IPS-18c (cell line): ENCODE measurements around the gene PARN.

Source experiments
- H3K4me3 ChIP-seq: 2 replicates; pipeline ENCODE4 v1.7.0; 2013; ENCODE audit warnings: low read depth, mild to moderate bottlenecking, low read length, moderate library complexity; ENCODE audit not compliant: insufficient read depth
- H3K9me3 ChIP-seq: one replicate; pipeline ENCODE4 v1.6.1; 2013; ENCODE audit warnings: mild to moderate bottlenecking, low read length, moderate library complexity; ENCODE audit not compliant: control insufficient read depth, insufficient read depth

Gene PARN

GRCh38 chr16:14392960-14393359 is 237.1 kb downstream of the PARN start:
- Histone ChIP-seq H3K9me3 (no peaks in the 10 kb centered on the region), H3K4me3 (no peak overlapping the region)

DNA sequence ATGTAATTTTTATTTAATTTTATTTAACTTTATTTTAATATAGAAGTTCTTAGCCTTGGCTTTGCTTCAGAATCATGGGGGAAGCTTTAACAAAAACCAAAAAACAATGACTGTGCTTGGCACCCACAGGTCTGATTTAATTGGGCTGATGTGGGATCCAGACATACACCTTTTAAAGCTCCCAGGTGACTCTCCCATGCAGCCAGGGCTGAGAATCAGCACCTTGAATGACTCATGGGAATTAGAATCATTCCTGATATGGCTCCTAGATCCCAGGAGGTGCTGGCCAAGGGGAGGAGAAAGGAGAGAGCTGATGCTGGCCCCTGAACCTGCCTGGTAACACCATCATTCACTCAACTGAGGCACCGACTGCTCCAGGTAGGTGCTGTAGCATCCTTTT is 240.7 kb downstream of the PARN start:
- Histone ChIP-seq H3K4me3 (no peak overlapping the region), H3K9me3 (no peaks in the 10 kb centered on the region)

DNA sequence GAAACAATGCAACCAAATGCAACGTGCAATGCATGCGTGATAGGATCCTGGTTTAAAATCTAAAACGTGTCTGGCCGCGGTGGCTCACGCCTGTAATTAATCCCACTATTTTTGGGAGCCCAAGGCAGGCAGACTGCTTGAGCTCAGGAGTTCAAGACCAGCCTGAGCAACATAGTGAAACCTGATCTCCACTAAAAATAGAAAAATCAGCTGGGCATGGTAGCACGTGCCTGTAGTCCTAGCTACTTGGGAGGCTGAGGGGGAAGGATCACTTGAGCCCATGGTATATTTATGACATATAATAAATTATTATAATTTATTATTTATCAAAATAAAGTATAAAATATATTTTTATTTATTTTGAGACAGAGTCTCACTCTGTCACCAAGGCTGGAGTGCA is 241.8 kb downstream of the PARN start:
- H3K4me3 ChIP-seq: no peak overlapping the region
- H3K9me3 ChIP-seq: no peaks in the 10 kb centered on the region

DNA sequence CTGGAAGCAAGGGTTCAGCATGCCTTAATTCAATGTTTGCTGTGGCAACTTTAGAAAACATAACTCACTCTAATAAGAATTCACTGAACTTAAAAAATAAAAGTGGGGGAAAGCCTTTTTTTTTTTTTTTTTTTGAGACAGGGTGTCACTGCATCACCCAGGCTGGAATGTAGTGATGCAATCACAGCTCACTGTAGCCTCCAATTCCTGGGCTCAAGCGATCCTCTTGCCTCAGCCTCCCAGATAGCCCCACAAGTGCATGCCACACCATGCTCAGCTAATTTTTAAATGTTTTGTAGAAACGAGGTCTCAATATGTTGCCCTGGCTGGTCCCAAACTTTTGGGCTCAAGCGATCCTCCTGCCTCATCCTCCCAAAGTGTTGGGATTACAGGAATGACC is 243.9 kb downstream of the PARN start:
- Histone ChIP-seq H3K9me3 (no peaks in the 10 kb centered on the region), H3K4me3 (no peak overlapping the region)
